ENCODE measurements around the gene RIN3. TPM values are rescaled to one million over a fixed set of nuclear protein-coding genes. Genes with fewer than 3 reads are reported as not detected.

Gene RIN3
- polyA plus RNA-seq, 3 donors: 2.2 to 12.3 (median 10.8) TPM

- 57 to 85% (median 75%) methylated on average over 14 of the region's 14 CpGs for WGBS, 3 donors
- H3K27ac ChIP-seq (ENCODE audit: low read depth, low read length): no peak overlapping the region
These were observed 211.1 kb downstream of the RIN3 start for GRCh38 chr14:92724516-92725340.

- WGBS, 3 donors: 57 to 82% (median 75%) methylated on average over 12 of the region's 12 CpGs
- H3K27ac ChIP-seq (ENCODE audit: low read depth, low read length): no peak overlapping the region
These were observed 212.8 kb downstream of the RIN3 start for GRCh38 chr14:92726135-92726932.

GRCh38 chr14:92726933-92727262 is 213.3 kb downstream of the RIN3 start:
- no peak overlapping the region for H3K27ac ChIP-seq (ENCODE audit: low read depth, low read length)
- WGBS, 3 donors: 82 to 93% (median 91%) methylated on average over 6 to 8 of the region's 8 CpGs

- H3K27ac ChIP-seq (ENCODE audit: low read depth, low read length): no peak overlapping the region
- 52 to 69% (median 62%) methylated on average over 6 to 8 of the region's 8 CpGs for WGBS, 3 donors
These were observed 215.3 kb downstream of the RIN3 start for GRCh38 chr14:92728759-92729364.

GRCh38 chr14:92729634-92730358 is 216.2 kb downstream of the RIN3 start:
- H3K27ac ChIP-seq (ENCODE audit: low read depth, low read length): no peak overlapping the region
- 57 to 73% (median 63%) methylated on average over 14 of the region's 14 CpGs for WGBS, 3 donors

- 91 to 95% (median 94%) methylated on average over 3 of the region's 3 CpGs for WGBS, 3 donors
- H3K27ac ChIP-seq (ENCODE audit: low read depth, low read length): no peak overlapping the region
These were observed 218.1 kb downstream of the RIN3 start for GRCh38 chr14:92731622-92732115.

GRCh38 chr14:92733007-92733406 is 219.4 kb downstream of the RIN3 start:
- no peak overlapping the region for H3K27ac ChIP-seq (ENCODE audit: low read depth, low read length)
- WGBS, 3 donors: 71 to 85% (median 83%) methylated on average over 4 of the region's 4 CpGs

- 94 to 95% (median 95%) methylated on average over 7 of the region's 7 CpGs for WGBS, 3 donors
- no peak overlapping the region for H3K27ac ChIP-seq (ENCODE audit: low read depth, low read length)
These were observed 221.0 kb downstream of the RIN3 start for GRCh38 chr14:92734618-92735017.

GRCh38 chr14:92735344-92735743 is 221.8 kb downstream of the RIN3 start:
- WGBS, 3 donors: 86 to 96% (median 96%) methylated on average over 6 of the region's 6 CpGs

GRCh38 chr14:92737206-92737605 is 223.6 kb downstream of the RIN3 start:
- no peak overlapping the region for H3K27ac ChIP-seq (ENCODE audit: low read depth, low read length)
- 34 to 61% (median 54%) methylated on average over 4 of the region's 4 CpGs for WGBS, 3 donors

More at GRCh38 chr14:92735344-92735743, 221.8 kb downstream of the RIN3 start:
- H3K27ac ChIP-seq (ENCODE audit: low read depth, low read length): no peak overlapping the region

- no peak overlapping the region for H3K27ac ChIP-seq (ENCODE audit: low read depth, low read length)
- 82 to 91% (median 86%) methylated on average over 4 of the region's 4 CpGs for WGBS, 3 donors
These were observed 224.1 kb downstream of the RIN3 start for GRCh38 chr14:92737619-92738188.

Other genes with a start within 250 kb of the RIN3 start
- gene SLC24A4, start 190.6 kb upstream of the RIN3 start, polyA plus RNA-seq: under 1 TPM; 0.05 to 0.22 (median 0.11) TPM
- 100 to 1,000 TPM in 1 of 3 donors, 10 to 100 TPM in 2; 26.9 to 115 (median 59.0) TPM for gene LGMN, start 234.8 kb downstream of the RIN3 start, polyA plus RNA-seq

Measured in adipose tissue (tissue), 3 donors.